ENCODE results near the gene MAGI1.

DNA sequence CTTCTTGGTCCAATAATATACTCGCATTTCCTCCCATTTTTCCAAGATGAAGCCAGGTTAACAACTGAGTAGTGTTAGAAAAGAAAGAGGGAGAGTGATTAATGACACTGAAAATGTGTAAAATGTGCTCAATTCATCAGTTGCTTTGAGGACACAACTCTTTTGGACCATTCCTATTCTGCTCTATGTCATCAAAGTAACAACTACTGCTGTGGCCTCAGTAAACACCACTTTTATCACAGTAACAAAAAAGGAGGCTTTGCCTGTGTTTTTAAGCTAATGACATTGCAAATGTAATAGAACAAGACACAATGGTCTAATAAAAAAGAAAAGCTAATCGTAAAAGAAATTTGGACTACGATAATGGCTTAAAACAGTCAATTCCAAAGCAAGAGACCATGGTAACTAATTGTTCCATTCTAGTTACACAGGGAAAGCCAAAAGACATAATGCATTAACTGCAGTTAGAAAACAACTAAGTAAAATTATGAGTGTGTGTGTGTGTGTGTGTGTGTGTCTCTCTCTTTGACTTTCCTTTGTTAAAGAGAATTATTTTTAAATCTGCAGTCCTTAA is 221.1 kb downstream of the MAGI1 start:
- TF ChIP-seq, protein P1, sequence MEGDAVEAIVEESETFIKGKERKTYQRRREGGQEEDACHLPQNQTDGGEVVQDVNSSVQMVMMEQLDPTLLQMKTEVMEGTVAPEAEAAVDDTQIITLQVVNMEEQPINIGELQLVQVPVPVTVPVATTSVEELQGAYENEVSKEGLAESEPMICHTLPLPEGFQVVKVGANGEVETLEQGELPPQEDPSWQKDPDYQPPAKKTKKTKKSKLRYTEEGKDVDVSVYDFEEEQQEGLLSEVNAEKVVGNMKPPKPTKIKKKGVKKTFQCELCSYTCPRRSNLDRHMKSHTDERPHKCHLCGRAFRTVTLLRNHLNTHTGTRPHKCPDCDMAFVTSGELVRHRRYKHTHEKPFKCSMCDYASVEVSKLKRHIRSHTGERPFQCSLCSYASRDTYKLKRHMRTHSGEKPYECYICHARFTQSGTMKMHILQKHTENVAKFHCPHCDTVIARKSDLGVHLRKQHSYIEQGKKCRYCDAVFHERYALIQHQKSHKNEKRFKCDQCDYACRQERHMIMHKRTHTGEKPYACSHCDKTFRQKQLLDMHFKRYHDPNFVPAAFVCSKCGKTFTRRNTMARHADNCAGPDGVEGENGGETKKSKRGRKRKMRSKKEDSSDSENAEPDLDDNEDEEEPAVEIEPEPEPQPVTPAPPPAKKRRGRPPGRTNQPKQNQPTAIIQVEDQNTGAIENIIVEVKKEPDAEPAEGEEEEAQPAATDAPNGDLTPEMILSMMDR (conservative IDR thresholded peaks at IDR 0.05 in 1 of 2, IDR thresholded peaks at IDR 0.05 in 1 of 2; ENCODE audit: low read depth in 1 of 2, low read length in 2 of 2) = no peak
- TF ChIP-seq EZH2 (IDR thresholded peaks at IDR 0.05; ENCODE audit: low read length, missing control alignments) = no peak
